ENCODE results near the gene DFFB. TPM values are rescaled to one million over a fixed set of nuclear protein-coding genes. Genes with fewer than 3 reads are reported as not detected.

DFFB gene
- total RNA-seq, 4 donors from 2014 or later = 7.4 to 18.3 (median 15.7) TPM; not detected in 1

DNA sequence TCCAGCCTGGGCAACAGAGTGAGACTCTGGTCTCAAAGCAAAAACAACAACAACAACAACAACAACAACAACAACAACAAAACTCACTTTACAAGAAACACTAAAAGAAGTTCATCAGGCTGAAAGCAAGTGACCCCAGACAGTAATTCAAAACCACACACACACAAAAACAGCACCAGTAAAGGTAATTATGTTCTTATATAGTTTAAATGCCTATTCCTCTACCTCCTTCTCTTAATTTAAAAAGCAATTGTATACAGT lies 41.1 kb downstream of the DFFB start:
- no peak overlapping the region for H3K4me3 ChIP-seq
- H3K4me1 ChIP-seq = peaks cover 7 to 25% (median 20%) of the 10 kb centered on the region in 4 donors
- no peak overlapping the region for H3K27ac ChIP-seq
- H3K9me3 ChIP-seq = peaks cover 0 to 10% of the 10 kb centered on the region in 2 donors
- intact Hi-C loops (cut with DNase I; ENCODE audit: low total_unique reads) = no loop called here
- in situ Hi-C loops (cut with MboI; ENCODE audit: low pct_ligation_motif_present in 1 of 4, low pct_unique_long_range_greater_than_20kb in 1 of 4, low sequenced_read_pairs in 3 of 4) = no loop called here
- no peaks in the 10 kb centered on the region for H3K27me3 ChIP-seq
- no peak for TF ChIP-seq POLR2A (IDR thresholded peaks at IDR 0.05)
- no peak for TF ChIP-seq POLR2AphosphoS5 (IDR thresholded peaks at IDR 0.05)
- no peak for TF ChIP-seq EP300 (IDR thresholded peaks at IDR 0.05; ENCODE audit: low read depth)
- no peak for TF ChIP-seq CTCF (IDR thresholded peaks at IDR 0.05)
- DNase-seq = no peak
- H3K36me3 ChIP-seq = no peaks in the 10 kb centered on the region

GRCh38 chr1:3898994-3899753 lies 41.9 kb downstream of the DFFB start:
- TF ChIP-seq POLR2A (IDR thresholded peaks at IDR 0.05) (no peak), CTCF (IDR thresholded peaks at IDR 0.05) (no peak), POLR2AphosphoS5 (IDR thresholded peaks at IDR 0.05) (no peak), EP300 (IDR thresholded peaks at IDR 0.05; ENCODE audit: low read depth) (no peak)
- no peak for DNase-seq
- intact Hi-C loops (cut with DNase I; ENCODE audit: low total_unique reads) = no loop called here
- peaks cover 7 to 28% (median 23%) of the 10 kb centered on the region in 4 donors for H3K4me1 ChIP-seq
- 54 to 81% methylated on average over 7 to 9 of the region's 10 CpGs for WGBS, 2 donors (ENCODE audit: low coverage in 1 of 2)
- H3K27me3 ChIP-seq = no peaks in the 10 kb centered on the region
- no peaks in the 10 kb centered on the region for H3K36me3 ChIP-seq
- in situ Hi-C loops (cut with MboI; ENCODE audit: low pct_ligation_motif_present in 1 of 4, low pct_unique_long_range_greater_than_20kb in 1 of 4, low sequenced_read_pairs in 3 of 4) = no loop called here
- peak overlapping the region; percentile 80 to 96 (median 90) for H3K4me3 ChIP-seq
- H3K9me3 ChIP-seq = peaks cover 0 to 10% of the 10 kb centered on the region in 2 donors
- H3K27ac ChIP-seq = peak overlapping the region; percentile 89 to 100 (median 98)

DNA sequence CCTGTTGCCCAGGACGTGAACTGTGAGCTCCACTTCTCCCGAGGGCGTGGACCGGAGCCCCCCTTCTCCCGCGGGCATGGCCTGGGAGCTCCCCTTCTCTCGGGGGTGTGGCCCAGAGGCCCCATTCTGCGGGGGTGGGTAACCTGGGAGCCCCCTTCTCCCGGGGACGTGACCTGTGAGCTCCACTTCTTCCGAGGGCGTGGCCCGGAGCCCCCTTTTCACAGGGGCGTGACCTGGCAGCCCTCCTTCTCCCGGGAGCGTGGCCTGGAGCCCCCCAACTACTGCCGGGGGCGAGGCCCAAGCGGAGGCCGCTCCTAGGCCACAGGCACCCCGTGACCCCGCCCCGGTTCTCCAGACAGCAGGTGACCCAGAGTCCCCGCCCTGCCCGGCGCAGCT lies 42.5 kb downstream of the DFFB start:
- Histone ChIP-seq H3K9me3 (peaks cover 0 to 10% of the 10 kb centered on the region in 2 donors), H3K27me3 (no peaks in the 10 kb centered on the region), H3K27ac (peak overlapping the region; percentile 89 to 100 (median 98)), H3K4me1 (peaks cover 7 to 28% (median 23%) of the 10 kb centered on the region in 4 donors), H3K36me3 (no peaks in the 10 kb centered on the region), H3K4me3 (peak overlapping the region; percentile 80 to 96 (median 90))
- in situ Hi-C loops (cut with MboI; ENCODE audit: low pct_ligation_motif_present in 1 of 4, low pct_unique_long_range_greater_than_20kb in 1 of 4, low sequenced_read_pairs in 3 of 4) = no loop called here
- 2% methylated on average over 24 of the region's 26 CpGs; no CpG with 5 or more reads in 1 of the 2 donors for WGBS, 2 donors (ENCODE audit: low coverage in 1 of 2)
- intact Hi-C loops (cut with DNase I; ENCODE audit: low total_unique reads) = no loop called here
- DNase-seq = no peak
- TF ChIP-seq CTCF (IDR thresholded peaks at IDR 0.05) (no peak), POLR2AphosphoS5 (IDR thresholded peaks at IDR 0.05) (no peak), POLR2A (IDR thresholded peaks at IDR 0.05) (no peak), EP300 (IDR thresholded peaks at IDR 0.05; ENCODE audit: low read depth) (no peak)

DNA sequence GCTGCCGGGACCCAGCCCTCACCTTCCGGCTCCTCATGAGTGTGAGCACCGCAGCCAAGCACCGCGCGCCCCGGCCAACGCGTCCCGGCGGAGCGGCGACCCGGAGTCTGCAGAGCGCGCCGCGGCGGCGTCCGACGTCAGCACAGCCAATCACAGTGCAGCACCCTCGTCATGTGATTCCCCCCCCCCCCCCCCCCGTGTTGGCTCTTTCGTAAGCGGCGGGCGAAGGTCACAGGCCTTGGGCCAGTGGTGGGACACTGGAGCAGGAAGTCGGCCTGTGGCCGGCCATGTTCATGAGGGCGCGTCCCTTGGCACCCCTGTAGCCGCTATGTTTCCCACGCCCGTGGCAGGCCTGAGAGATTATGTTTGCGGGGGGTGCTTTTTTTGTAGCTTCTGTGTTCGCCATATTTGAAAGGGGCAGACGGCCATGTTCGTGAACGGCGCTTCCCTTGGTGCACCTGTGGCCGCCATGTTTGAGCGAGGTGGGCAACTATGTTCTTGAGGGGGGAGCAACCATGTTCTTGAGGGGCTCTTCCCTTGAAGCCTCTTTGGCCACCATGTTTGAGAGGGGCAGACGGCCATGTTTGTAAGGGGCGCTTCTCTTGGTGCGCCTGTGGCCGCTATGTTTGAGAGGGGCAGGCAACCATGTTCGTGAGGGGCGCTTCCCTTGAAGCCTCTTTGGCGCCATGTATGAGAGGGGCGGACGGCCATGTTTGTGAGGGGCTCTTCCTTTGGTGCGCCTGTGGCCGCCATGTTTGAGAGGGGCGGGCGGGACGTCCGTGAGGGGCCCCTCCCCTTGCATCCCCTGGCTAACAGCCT lies 43.1 kb downstream of the DFFB start, which contains the start of gene C1orf174:
C1orf174 (minus strand) TSS at position 123 of the 819 bp plus-strand sequence; CDS start at position 37, 86 bp downstream.
- peaks cover 0 to 10% of the 10 kb centered on the region in 2 donors for H3K9me3 ChIP-seq
- H3K36me3 ChIP-seq = no peaks in the 10 kb centered on the region
- H3K4me1 ChIP-seq = peaks cover 7 to 28% (median 23%) of the 10 kb centered on the region in 4 donors
- no peaks in the 10 kb centered on the region for H3K27me3 ChIP-seq
- peak; percentile 72 for TF ChIP-seq POLR2A (IDR thresholded peaks at IDR 0.05)
- no peak for TF ChIP-seq CTCF (IDR thresholded peaks at IDR 0.05)
- TF ChIP-seq EP300 (IDR thresholded peaks at IDR 0.05; ENCODE audit: low read depth) = no peak
- peak; percentile 8 to 81 (median 78) for TF ChIP-seq POLR2AphosphoS5 (IDR thresholded peaks at IDR 0.05)
- H3K27ac ChIP-seq = peak within 1 kb of the TSS; percentile 89 to 100 (median 98)
- intact Hi-C loops (cut with DNase I; ENCODE audit: low total_unique reads) = no loop called here
- 0% methylated on average over 54 of the region's 58 CpGs; no CpG with 5 or more reads in 1 of the 2 donors for WGBS, 2 donors (ENCODE audit: low coverage in 1 of 2)
- DNase-seq = peak; percentile 96
- peak within 1 kb of the TSS; percentile 80 to 96 (median 90) for H3K4me3 ChIP-seq
- in situ Hi-C loops (cut with MboI; ENCODE audit: low pct_ligation_motif_present in 1 of 4, low pct_unique_long_range_greater_than_20kb in 1 of 4, low sequenced_read_pairs in 3 of 4) = no loop called here
